HG03039 (cell line): ENCODE results near the gene RAD51C.
"Not testable (repeated sequence)": the region's sequence is repeated elsewhere in the genome, so short reads cannot be mapped to it uniquely, and the experiment has no call there.

Experiments used
- ATAC-seq: cut with Tn5 transposase; IDR thresholded peaks from one replicate; pipeline ENCODE4 v1.9.1; 2021; ENCODE audit warnings: mild to moderate bottlenecking, moderate library complexity; ENCODE audit not compliant: unreplicated experiment

Gene RAD51C

DNA sequence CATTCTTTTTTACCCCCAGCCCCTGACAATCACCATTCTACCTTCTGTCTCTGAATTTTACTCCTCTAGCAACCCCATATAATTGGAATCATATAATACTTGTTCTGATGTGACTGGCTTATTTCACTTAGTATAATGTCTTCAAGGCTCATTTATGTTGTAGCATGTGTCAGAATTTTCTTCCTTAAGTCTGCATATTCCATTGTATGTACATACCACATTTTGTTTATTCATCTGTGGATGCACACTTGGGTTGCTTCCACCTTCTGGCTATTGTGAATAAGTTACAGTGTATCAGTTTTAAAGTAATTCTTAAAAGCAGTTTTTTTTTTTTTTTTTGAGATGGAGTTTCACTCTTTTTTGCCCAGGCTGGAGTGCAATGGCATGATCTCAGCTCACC is 38.5 kb downstream of the RAD51C start:
- ATAC-seq, result no peak

DNA sequence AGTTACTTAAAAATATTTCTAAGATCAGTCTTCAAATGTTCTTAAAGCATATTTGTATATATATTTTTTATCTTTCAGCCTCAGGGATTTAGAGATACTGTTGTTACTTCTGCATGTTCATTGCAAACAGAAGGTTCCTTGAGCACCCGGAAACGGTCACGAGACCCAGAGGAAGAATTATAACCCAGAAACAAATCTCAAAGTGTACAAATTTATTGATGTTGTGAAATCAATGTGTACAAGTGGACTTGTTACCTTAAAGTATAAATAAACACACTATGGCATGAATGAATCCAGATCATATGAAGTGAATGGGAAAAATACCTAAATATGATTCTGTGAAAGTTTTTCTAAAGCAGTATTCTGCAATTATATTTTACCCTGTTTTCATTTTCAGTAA is 41.6 kb downstream of the RAD51C start:
- no peak for ATAC-seq

DNA sequence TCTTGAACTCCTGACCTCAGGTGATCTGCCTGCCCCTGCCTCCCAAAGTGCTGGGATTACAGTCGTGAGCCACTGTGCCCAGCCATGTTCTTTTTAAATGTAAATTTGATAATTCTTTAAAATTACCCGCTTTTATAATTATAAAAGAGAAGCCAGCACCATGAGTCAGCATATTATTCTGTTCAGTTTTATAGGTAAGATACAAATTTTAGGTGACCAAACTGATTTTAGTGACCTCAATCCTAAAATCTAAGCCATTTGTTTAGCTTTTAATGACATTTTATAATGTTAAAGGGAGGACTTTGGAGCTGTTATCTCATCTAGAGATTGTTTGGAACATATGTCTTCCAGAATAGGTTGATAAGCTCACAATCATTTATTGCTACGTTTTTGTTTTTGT is 42.4 kb downstream of the RAD51C start:
- ATAC-seq, result no peak

DNA sequence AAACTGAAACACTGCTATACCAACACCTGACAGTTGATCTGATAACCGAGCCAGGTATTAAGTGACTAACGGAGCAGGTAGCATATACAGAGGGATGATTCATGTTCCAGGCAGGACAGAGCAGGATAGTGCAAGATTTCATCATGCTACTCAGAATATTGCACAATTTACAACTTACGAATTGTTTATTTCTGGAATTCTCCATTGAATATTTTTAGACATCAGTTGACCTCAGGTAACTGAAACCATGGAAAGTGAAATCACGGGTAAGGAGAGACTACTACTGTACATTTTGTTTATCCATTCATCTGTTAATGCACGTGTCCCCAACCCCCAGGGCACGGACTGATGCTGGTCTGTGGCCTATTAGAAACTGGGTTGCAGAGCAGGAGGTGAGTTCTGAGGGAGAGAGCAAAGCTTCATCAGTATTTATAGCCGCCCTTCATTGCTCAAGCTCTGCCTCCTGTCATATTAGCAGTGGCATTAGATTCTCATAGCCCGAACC is 48.8 kb downstream of the RAD51C start:
- ATAC-seq, result no peak

DNA sequence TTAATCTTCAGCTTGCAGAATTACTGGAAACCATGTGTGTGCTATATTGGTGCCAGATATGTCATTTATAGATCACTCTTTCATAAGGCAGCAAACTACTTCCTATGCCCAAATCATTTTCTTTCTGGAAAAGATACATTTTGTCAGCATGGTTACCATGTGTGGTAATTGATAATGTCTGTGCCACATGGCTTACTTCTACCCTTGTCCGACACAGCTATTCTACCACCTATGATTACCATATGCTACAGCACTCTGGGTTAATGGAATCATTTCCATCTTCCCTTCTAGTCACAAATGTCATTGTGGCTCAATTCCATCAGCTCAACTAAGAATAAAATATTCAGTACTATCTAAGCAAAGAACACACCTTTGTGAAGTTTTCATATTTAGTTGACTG is 55.3 kb downstream of the RAD51C start:
- ATAC-seq, result no peak

DNA sequence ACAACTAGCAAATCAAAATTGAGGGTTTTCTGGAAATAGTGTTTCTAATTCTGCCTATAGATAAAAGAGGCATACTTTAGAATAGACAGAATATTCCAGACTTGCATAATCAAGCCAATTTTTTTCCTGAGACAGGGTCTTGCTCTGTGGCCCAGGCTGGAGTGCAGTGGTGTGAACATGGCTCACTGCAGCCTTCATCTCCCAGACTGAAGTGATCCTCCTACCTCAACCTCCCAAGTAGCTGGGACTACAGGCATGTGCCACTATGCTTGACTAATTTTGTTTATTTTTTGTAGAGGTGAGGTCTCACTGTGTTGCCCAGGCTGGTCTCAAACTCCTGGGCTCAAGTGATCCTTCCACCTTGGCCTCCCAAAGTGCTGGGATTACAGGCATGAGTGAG is 57.2 kb downstream of the RAD51C start:
- not testable (repeated sequence) for ATAC-seq

DNA sequence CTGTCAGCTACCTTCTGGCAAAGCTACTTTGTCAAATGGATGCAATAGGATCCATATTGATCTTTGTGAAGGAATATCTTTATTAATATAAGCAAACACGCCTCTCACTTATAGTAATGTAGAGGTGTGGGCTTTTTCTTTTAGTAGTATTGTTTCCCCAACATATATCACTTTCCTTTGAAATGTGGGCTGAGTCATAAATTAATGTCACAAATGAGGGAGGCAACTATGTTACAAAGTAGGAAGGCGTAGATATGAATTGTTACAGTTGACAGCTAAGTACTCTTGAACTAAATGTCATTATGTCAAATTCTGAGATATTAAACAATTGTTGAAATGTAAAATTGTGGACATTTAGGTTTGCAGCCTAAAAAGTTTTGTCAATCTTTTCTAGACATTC is 60.6 kb downstream of the RAD51C start:
- no peak for ATAC-seq

DNA sequence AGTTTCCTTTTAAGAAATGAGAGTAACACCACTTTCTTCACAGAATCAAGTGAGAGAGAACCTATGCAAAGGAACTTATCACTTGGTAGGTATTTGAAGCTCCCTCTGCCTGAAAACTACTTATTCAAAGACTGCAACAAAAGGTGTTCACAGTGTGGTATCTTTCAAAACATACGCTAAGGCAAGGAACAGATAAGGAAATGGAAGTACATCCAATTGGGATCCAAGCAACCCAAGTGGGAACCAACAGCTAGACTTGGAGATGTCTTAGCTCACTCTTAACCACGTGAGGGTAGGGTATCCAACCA is 62.8 kb downstream of the RAD51C start:
- no peak for ATAC-seq

DNA sequence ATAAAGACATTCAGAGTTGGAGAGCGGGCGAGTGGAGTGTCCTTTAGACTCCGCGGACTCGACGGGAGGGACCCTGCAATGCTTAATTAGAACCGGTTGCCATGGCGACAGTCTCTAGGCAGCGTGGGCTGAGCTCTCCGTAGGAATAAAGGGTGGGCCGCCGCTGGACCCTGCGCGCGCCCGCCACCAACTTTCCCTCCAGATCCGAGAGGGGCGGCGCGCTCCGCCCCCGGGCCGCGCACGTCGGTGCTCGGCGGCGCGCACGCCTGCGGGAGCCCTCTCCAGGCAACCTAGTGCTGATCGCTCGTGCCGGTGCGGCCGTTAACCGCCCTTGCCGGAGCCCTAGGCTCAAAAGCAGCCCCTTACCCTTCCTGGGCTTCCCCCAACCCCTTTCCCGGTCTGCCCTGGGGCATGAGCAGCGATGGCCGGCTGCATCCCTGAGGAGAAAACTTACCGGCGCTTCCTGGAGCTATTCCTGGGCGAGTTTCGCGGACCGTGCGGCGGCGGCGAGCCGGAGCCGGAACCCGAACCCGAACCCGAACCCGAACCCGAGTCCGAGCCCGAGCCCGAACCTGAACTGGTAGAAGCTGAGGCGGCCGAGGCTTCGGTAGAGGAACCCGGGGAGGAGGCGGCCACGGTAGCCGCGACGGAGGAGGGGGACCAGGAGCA is 63.3 kb downstream of the RAD51C start, which contains the start of gene PPM1E:
Gene PPM1E, plus strand, starts transcription at position 278 of the 669 bp plus-strand sequence.
- ATAC-seq, result no peak

DNA sequence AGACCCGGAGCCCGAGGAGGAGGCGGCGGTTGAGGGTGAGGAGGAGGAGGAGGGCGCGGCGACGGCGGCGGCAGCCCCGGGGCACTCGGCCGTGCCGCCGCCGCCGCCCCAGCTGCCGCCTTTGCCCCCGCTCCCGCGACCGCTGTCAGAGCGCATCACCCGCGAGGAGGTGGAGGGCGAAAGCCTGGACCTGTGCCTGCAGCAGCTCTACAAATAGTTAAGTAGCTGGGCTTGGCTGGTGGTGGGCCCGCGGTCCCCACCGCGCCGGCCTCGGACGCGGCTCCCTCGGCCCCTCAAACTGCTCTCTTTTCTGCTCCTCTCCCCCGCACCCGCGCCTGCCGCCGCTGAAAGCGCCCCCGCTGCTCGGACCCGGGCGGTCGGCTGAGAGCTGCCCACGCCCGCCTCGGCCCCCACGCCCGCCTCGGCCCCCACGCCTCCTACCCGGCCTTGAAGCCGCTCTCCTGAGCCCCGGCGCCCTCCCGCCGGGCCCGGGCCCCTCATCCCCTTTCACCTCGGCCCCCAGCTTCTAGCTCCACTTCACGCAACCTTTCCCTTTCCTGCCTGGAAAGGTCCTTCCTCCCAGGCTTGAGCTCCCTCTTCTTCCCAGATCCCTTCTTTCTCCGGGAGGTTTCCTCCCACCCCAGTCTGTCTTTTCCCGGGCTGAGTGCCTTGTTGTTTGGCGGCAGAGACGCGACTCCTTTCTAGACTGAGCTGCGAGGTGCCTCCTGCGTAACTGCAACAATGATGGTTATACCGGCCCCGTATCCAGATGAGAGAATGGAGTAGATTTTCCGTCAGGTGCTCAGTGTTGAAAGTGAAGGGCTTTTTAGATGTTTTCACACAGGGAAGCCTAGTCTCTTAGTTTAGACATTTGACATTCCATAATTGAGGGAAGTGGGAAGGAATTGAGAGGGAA is 64.1 kb downstream of the RAD51C start:
- no peak for ATAC-seq

DNA sequence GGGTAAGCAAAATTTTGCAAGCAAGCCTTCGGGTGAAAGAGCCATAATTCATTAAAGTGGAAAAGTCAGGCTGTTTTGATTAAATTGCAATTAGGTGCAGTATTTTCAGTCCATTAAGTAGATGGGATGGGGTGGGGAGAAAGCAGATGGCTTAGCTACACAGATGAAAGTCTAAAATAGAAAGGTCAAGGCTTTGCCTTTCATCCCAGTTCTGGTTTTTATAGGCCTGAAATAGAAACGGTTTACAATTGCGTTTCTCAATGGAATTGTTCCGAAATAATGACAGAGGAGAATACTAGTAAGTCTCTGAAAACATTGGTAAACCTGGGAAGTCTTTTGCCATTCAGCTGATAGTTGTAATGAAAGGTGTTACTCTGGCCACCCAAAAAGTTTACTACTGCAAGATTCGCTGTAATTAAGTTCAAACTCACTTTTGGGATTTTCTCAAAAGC is 64.8 kb downstream of the RAD51C start:
- no peak for ATAC-seq

DNA sequence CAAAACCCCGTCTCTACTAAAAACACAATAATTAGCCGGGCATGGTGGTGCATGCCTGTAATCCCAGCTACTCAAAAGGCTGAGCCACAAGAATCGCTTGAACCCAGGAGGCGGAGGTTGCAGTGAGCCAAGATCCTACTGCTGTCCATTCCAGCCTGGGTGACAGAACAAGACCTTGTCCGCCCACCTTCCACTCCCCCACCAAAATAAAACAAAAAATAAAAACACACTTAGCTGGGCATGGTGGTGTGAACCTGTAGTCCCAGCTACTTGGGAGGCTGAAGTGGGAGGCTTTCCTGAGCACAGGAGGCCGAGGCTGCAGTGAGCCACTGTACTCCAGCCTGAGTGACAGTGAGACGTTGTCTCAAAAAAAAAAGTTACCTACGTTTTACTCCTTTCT is 66.5 kb downstream of the RAD51C start:
- no peak for ATAC-seq

DNA sequence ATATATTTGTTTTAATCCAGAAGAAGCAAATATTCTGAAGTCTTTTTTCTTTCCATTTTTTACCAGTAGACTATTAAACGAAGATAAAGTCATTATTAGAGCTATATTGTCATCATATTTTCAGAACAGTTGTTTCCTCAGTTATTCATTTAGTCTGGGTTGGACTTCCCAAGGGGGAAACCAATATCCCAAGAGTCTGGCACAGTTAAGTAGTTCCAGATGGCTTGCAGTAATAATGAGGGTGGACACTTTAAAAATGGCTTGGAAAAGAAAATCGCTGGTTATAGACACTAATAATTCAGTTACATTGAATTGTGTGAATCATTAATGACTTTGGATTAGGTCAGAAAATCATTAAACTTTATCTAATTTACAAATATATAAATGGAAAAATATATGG is 67.1 kb downstream of the RAD51C start:
- ATAC-seq, result no peak

DNA sequence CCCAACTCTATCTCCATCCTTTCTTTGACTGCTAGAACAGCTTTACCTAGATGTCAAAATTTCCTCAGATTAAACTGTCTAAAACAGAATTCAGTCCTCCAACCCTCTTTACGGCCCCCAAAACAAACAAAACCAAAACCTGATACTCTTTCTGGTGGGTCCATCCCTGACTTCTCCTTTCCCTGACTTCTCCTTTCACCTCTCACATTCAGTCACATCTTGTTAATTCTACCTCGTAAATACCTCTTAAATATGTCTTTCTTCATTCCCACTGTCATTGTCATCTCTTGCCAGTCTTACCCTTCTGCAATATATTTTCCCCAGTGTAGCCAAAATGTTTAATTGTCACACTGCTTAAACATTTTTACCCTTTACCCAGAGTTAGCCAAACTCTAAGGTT is 67.8 kb downstream of the RAD51C start:
- no peak for ATAC-seq

DNA sequence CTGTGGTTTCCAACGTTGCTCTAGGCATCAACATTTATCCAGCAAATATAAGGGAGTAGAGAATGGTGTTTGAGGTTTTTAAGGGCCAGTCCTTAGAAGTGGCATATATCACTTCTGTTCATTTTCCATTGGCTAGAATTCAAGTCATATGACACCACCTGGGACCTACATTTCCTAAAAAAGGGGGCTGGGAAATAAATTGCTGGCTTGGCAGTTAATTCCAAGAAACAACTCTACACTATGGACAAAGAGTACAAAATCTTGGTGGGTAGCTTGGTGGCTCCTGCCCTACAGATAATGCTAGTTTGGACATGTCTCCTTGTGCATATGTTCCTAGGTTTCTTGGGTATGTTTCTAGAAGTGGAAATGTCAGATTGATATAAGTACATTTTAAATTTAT is 70.9 kb downstream of the RAD51C start:
- no peak for ATAC-seq

DNA sequence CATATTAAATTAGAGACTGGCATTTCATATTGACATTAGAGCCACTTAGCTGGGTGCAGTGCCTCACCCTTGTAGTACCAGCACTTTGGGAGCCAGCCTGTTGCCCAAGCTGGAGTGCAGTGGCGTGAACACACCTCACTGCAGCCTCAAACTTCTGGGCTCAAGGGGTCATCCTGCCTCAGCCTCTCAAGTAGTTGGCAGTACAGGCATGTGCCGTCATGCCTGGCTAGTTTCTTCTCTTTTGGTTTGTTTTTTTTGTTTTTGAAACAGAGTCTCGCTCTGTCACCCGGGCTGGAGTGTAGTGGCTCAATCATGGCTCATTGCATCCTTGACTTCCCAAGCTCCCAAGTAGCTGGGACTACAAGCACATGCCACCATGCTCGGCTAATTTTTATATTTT is 72.0 kb downstream of the RAD51C start:
- no peak for ATAC-seq

DNA sequence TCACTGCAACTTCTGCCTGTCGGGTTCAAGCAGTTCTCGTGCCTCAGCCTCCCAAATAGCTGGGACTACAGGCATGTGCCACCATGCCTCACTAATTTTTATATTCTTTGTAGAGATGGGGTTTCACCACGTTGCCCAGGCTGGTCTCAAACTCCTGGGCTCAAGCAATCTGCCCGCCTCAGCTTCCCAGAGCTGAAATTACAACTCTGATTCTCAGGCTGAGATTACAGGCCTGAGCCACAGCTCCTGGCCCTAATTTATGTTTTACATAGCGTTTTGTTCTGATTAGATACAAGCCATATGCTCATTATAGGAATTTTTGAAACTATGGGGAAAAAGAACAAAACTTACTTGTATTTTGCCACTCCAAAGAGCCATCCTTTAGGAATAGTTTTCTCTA is 86.1 kb downstream of the RAD51C start:
- ATAC-seq, result not testable (repeated sequence)

DNA sequence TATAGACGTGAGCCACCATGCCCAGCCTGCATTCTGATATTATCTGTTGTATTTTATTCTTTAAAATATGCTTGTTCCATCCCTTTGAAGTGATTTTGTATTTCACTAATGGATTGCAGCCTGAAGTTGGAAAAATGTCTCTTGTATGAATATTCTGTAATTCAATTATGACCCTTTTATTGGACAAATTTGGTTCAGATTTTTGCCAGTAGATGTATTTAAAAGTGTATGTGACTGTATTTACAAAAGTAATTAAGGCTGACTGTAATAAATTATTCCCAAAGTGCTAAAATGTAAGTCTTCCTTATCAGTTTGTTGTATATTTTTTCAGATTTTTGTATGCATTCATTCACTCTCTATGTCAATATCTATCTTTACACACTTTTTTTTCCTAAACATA is 87.0 kb downstream of the RAD51C start:
- no peak for ATAC-seq

DNA sequence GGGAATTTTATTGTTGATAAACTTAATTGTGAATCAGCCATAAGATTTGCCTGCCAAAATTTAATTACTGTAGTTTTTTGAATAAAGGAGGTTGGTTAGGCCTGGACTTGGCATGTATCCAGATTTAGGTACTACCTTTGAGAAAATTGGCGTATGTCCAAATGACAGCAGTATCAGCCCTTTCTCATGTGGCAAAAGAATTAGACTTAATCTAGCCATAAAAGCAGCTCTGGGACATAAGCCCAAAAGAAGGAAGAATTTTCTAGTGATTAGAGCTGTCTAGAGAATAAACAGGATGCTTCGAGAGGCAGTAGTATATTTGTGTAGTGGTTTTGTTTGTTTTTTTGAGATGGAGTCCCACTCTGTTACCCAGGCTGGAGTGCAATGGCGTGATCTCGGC is 91.0 kb downstream of the RAD51C start:
- no peak for ATAC-seq

DNA sequence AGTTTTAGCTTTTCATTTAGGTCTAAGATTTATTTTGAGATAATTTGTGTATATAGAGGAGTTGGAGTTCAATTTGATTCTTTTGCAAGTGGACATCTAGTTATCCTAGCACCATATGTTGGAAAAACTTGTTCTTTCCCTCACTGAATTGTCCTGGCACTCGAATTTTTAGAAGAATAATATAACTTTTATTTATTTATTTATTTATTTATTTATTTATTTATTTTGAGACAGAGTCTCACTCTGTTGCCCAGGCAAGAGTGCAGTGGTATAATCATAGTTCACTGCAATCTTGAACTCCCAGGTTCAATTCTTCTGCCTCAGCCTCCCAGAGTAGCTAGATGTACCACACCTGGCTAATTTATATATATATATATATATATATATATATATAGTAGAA is 92.7 kb downstream of the RAD51C start:
- ATAC-seq, result no peak
